Prostate gland (tissue), 2 donors: ENCODE data around the gene TSGA10IP. TPM values are rescaled to one million over a fixed set of nuclear protein-coding genes. Genes with fewer than 3 reads are reported as not detected.
A peak's percentile ranks its signal among the peaks of the same experiment; 100 is the strongest.

ENCODE experiments used
- DNase-seq: peaks from one replicate; pipeline ENCODE4 v3.0.0-alpha.2; 2019; ENCODE audit warnings: low spot score
- H3K27ac ChIP-seq, 2 donors: fragments of 200-600 bp; sonication (generic); 2 replicates each; pipeline ENCODE4 v1.5.1; 2017 to 2019
- H3K27me3 ChIP-seq: fragments of 200-600 bp; sonication (generic); replicated peaks from 2 replicates; pipeline ENCODE4 v1.5.1; 2019; ENCODE audit not compliant: insufficient read depth
- H3K36me3 ChIP-seq, 2 donors: fragments of 200-600 bp; sonication (generic); 1 replicate in 1 of 2; 2 replicates in 1 of 2; pipeline versions ENCODE4 v1.5.1 to v1.8.1; 2017 to 2019
- H3K4me1 ChIP-seq: fragments of 200-600 bp; sonication (generic); replicated peaks from 2 replicates; pipeline ENCODE4 v1.5.1; 2019
- H3K4me3 ChIP-seq, 2 donors: fragments of 200-600 bp; sonication (generic); 2 replicates each; pipeline ENCODE4 v1.5.1; 2017 to 2019
- H3K9me3 ChIP-seq: fragments of 200-600 bp; sonication (generic); 2 replicates; pipeline ENCODE4 v1.5.1; 2017
- CTCF ChIP-seq, 4 experiments: fragments of 200-600 bp in 2 of 4; fragments of 450-650 bp in 2 of 4; sonication (generic) in 2 of 4; IDR thresholded peaks; 1 replicate in 3 of 4; 2 replicates in 1 of 4; pipeline ENCODE4 v1.5.1; 2016 to 2019; ENCODE audit warnings: antibody characterized with exemption in 4 of 4, mild to moderate bottlenecking in 2 of 4, moderate library complexity in 2 of 4
- POLR2A ChIP-seq: fragments of 450-650 bp; IDR thresholded peaks from one replicate; pipeline ENCODE4 v1.6.1; 2016; ENCODE audit warnings: antibody characterized with exemption, mild to moderate bottlenecking
- POLR2AphosphoS5 ChIP-seq: sonication (generic); formaldehyde crosslinking; IDR thresholded peaks from one replicate; pipeline ENCODE4 v1.6.1; 2017; ENCODE audit warnings: antibody characterized with exemption
- WGBS: methylation state at CpG from one replicate; pipeline ENCODE4 v1.1.5; 2018; 5-methylcytosine and 5-hydroxymethylcytosine counted together
- intact Hi-C: fragments of 100-400 bp; cut with DNase I; formaldehyde crosslinking; loops from one replicate; pipeline ENCODE4 v1.14.2; 2022
- total RNA-seq, 2 donors: library from RNA; depleted of rRNA; stranded (reverse); fragments of >200 nt; gene quantifications; one replicate each; pipeline ENCODE4 v1.1.0, GENCODE V29; 2016

TSGA10IP gene
- total RNA-seq, 2 donors from 2014 or later = 0.68 TPM; not detected in 1

GRCh38 chr11:65982824-65983588 is 37.7 kb downstream of the TSGA10IP start:
- Histone ChIP-seq H3K4me1 (no peaks in the 10 kb centered on the region), H3K27ac (no peak overlapping the region), H3K27me3 (no peaks in the 10 kb centered on the region), H3K4me3 (no peak overlapping the region), H3K36me3 (peaks cover 0 to 5% of the 10 kb centered on the region in 2 donors), H3K9me3 (no peaks in the 10 kb centered on the region)
- intact Hi-C loops = loop anchor here (10.0 kb wide), 1 partner anchor 278 kb away; no protein-coding TSS in a partner anchor
- no peak for DNase-seq
- no peak for TF ChIP-seq POLR2AphosphoS5
- WGBS = 74% methylated on average over 21 of the region's 22 CpGs

GRCh38 chr11:65983589-65983987 is 38.3 kb downstream of the TSGA10IP start:
- Histone ChIP-seq H3K9me3 (no peaks in the 10 kb centered on the region), H3K27me3 (no peaks in the 10 kb centered on the region), H3K36me3 (no peaks in the 10 kb centered on the region), H3K4me1 (no peaks in the 10 kb centered on the region), H3K4me3 (no peak overlapping the region), H3K27ac (no peak overlapping the region)
- TF ChIP-seq CTCF (IDR thresholded peaks at IDR 0.05) (no peak), POLR2A (no peak), POLR2AphosphoS5 (no peak)
- 88% methylated on average over 5 of the region's 5 CpGs for WGBS
- intact Hi-C loops = loop anchor here (10.0 kb wide), 1 partner anchor 279 kb away; no protein-coding TSS in a partner anchor
- DNase-seq = no peak

GRCh38 chr11:65987336-65987735 is 42.1 kb downstream of the TSGA10IP start:
- DNase-seq = no peak
- H3K36me3 ChIP-seq = no peaks in the 10 kb centered on the region
- intact Hi-C loops = loop anchor here (10.0 kb wide), 1 partner anchor 283 kb away; no protein-coding TSS in a partner anchor
- no peak overlapping the region for H3K4me3 ChIP-seq
- H3K27ac ChIP-seq = no peak overlapping the region
- no peaks in the 10 kb centered on the region for H3K4me1 ChIP-seq
- TF ChIP-seq CTCF (IDR thresholded peaks at IDR 0.05) (no peak), POLR2A (no peak), POLR2AphosphoS5 (no peak)
- no peaks in the 10 kb centered on the region for H3K27me3 ChIP-seq
- no peaks in the 10 kb centered on the region for H3K9me3 ChIP-seq
- 70% methylated on average over 9 of the region's 9 CpGs for WGBS

GRCh38 chr11:65988791-65989592 is 43.7 kb downstream of the TSGA10IP start:
- Histone ChIP-seq H3K9me3 (no peaks in the 10 kb centered on the region), H3K4me3 (no peak overlapping the region), H3K27ac (no peak overlapping the region), H3K27me3 (no peaks in the 10 kb centered on the region), H3K36me3 (no peaks in the 10 kb centered on the region), H3K4me1 (no peaks in the 10 kb centered on the region)
- DNase-seq = peak; percentile 93
- TF ChIP-seq CTCF (IDR thresholded peaks at IDR 0.05) = peak; percentile 45 to 99 (median 93)
- TF ChIP-seq POLR2A = no peak
- peak; percentile 90 for TF ChIP-seq POLR2AphosphoS5
- intact Hi-C loops = loop anchor here (2.0 to 10.0 kb wide), 2 partner anchors 104 to 284 kb away; no protein-coding TSS in a partner anchor
- 18% methylated on average over 10 of the region's 10 CpGs for WGBS

GRCh38 chr11:65992056-65992455 is 46.8 kb downstream of the TSGA10IP start:
- no peaks in the 10 kb centered on the region for H3K9me3 ChIP-seq
- TF ChIP-seq CTCF (IDR thresholded peaks at IDR 0.05) (no peak), POLR2AphosphoS5 (no peak), POLR2A (no peak)
- intact Hi-C loops = no loop called here
- no peak overlapping the region for H3K27ac ChIP-seq
- H3K27me3 ChIP-seq = no peaks in the 10 kb centered on the region
- H3K4me3 ChIP-seq = no peak overlapping the region
- no peaks in the 10 kb centered on the region for H3K36me3 ChIP-seq
- WGBS = 80% methylated on average over 5 of the region's 5 CpGs
- no peak for DNase-seq
- no peaks in the 10 kb centered on the region for H3K4me1 ChIP-seq
